K562 treated with DMSO at 1 percent for 4 hours (cell line): ENCODE results near the gene SRSF3. TPM values are rescaled to one million over a fixed set of nuclear protein-coding genes. Genes with fewer than 3 reads are reported as not detected.

Experiments used
- total RNA-seq: library from RNA; unstranded; fragments of 300-600 nt; gene quantifications from 2 replicates; pipeline ENCODE4 v1.2.3, GENCODE V29; 2022; ENCODE audit not compliant: insufficient read depth

The SRSF3 gene
- total RNA-seq = 149 and 188 TPM in 2 replicates

GRCh38 chr6:36594029-36594815 lies at the start of gene SRSF3:
Gene SRSF3 (plus strand): TSS chr6:36594362. CDS start chr6:36596763, 2,401 bp downstream.

GRCh38 chr6:36546920-36547645 lies 47.1 kb upstream of the SRSF3 start, which contains the start of gene STK38:
Gene STK38 (minus strand): TSS chr6:36547479. CDS start chr6:36540202, 7,277 bp downstream.

Other genes starting within 250 kb of the SRSF3 start
- not detected in 2 replicates for gene ETV7, start 206.7 kb upstream of the SRSF3 start, total RNA-seq
- gene PXT1, start 151.5 kb upstream of the SRSF3 start, total RNA-seq = not detected in 2 replicates
- 47.0 and 57.0 TPM in 2 replicates for gene KCTD20, start 151.4 kb upstream of the SRSF3 start, total RNA-seq
- 17.9 and 23.7 TPM in 2 replicates for gene STK38, start 46.9 kb upstream of the SRSF3 start, total RNA-seq
- gene CDKN1A, start 84.4 kb downstream of the SRSF3 start, total RNA-seq = 13.8 and 18.0 TPM in 2 replicates
- not detected in 2 replicates for gene RAB44, start 103.5 kb downstream of the SRSF3 start, total RNA-seq
- 1.0 and 1.6 TPM in 2 replicates for gene CPNE5, start 245.1 kb downstream of the SRSF3 start, total RNA-seq